Prostate gland (tissue), 2 donors: ENCODE measurements around the gene FPR3. TPM values are rescaled to one million over a fixed set of nuclear protein-coding genes. Genes with fewer than 3 reads are reported as not detected.

Experiments used
- DNase-seq: peaks from one replicate; pipeline ENCODE4 v3.0.0-alpha.2; 2019; ENCODE audit warnings: low spot score
- H3K27ac ChIP-seq, 2 donors: fragments of 200-600 bp; sonication (generic); 2 replicates each; pipeline ENCODE4 v1.5.1; 2017 to 2019
- H3K27me3 ChIP-seq: fragments of 200-600 bp; sonication (generic); replicated peaks from 2 replicates; pipeline ENCODE4 v1.5.1; 2019; ENCODE audit not compliant: insufficient read depth
- H3K36me3 ChIP-seq, 2 donors: fragments of 200-600 bp; sonication (generic); 1 replicate in 1 of 2; 2 replicates in 1 of 2; pipeline versions ENCODE4 v1.5.1 to v1.8.1; 2017 to 2019
- H3K4me1 ChIP-seq: fragments of 200-600 bp; sonication (generic); replicated peaks from 2 replicates; pipeline ENCODE4 v1.5.1; 2019
- H3K4me3 ChIP-seq, 2 donors: fragments of 200-600 bp; sonication (generic); 2 replicates each; pipeline ENCODE4 v1.5.1; 2017 to 2019
- H3K9me3 ChIP-seq: fragments of 200-600 bp; sonication (generic); 2 replicates; pipeline ENCODE4 v1.5.1; 2017
- POLR2A ChIP-seq: fragments of 450-650 bp; IDR thresholded peaks from one replicate; pipeline ENCODE4 v1.6.1; 2016; ENCODE audit warnings: antibody characterized with exemption, mild to moderate bottlenecking
- POLR2AphosphoS5 ChIP-seq: sonication (generic); formaldehyde crosslinking; IDR thresholded peaks from one replicate; pipeline ENCODE4 v1.6.1; 2017; ENCODE audit warnings: antibody characterized with exemption
- WGBS: methylation state at CpG from one replicate; pipeline ENCODE4 v1.1.5; 2018; 5-methylcytosine and 5-hydroxymethylcytosine counted together
- intact Hi-C: fragments of 100-400 bp; cut with DNase I; formaldehyde crosslinking; loops from one replicate; pipeline ENCODE4 v1.14.2; 2022
- total RNA-seq, 2 donors: library from RNA; depleted of rRNA; stranded (reverse); fragments of >200 nt; gene quantifications; one replicate each; pipeline ENCODE4 v1.1.0, GENCODE V29; 2016
- TF ChIP-seq, protein P1 (sequence below), 4 experiments: fragments of 200-600 bp in 2 of 4; fragments of 450-650 bp in 2 of 4; sonication (generic) in 2 of 4; IDR thresholded peaks; 1 replicate in 3 of 4; 2 replicates in 1 of 4; pipeline ENCODE4 v1.5.1; 2016 to 2019; ENCODE audit warnings: antibody characterized with exemption in 4 of 4, mild to moderate bottlenecking in 2 of 4, moderate library complexity in 2 of 4

FPR3 gene
- total RNA-seq, 2 donors from 2014 or later: 1.0 to 4.8 TPM

- Histone ChIP-seq H3K4me1 (no peaks in the 10 kb centered on the region), H3K36me3 (no peaks in the 10 kb centered on the region), H3K9me3 (no peaks in the 10 kb centered on the region), H3K27ac (no peak overlapping the region), H3K4me3 (no peak overlapping the region), H3K27me3 (no peaks in the 10 kb centered on the region)
- 91% methylated on average over 2 of the region's 2 CpGs for WGBS
- intact Hi-C loops: no loop called here
- no peak for DNase-seq
- TF ChIP-seq POLR2A (no peak), POLR2AphosphoS5 (no peak)
- TF ChIP-seq, protein P1, sequence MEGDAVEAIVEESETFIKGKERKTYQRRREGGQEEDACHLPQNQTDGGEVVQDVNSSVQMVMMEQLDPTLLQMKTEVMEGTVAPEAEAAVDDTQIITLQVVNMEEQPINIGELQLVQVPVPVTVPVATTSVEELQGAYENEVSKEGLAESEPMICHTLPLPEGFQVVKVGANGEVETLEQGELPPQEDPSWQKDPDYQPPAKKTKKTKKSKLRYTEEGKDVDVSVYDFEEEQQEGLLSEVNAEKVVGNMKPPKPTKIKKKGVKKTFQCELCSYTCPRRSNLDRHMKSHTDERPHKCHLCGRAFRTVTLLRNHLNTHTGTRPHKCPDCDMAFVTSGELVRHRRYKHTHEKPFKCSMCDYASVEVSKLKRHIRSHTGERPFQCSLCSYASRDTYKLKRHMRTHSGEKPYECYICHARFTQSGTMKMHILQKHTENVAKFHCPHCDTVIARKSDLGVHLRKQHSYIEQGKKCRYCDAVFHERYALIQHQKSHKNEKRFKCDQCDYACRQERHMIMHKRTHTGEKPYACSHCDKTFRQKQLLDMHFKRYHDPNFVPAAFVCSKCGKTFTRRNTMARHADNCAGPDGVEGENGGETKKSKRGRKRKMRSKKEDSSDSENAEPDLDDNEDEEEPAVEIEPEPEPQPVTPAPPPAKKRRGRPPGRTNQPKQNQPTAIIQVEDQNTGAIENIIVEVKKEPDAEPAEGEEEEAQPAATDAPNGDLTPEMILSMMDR (IDR thresholded peaks at IDR 0.05): no peak
Observed at GRCh38 chr19:51788029-51788428, 6.9 kb upstream of the FPR3 start.

GRCh38 chr19:51789061-51789795, 5.7 kb upstream of the FPR3 start:
- no peaks in the 10 kb centered on the region for H3K36me3 ChIP-seq
- intact Hi-C loops: no loop called here

DNA sequence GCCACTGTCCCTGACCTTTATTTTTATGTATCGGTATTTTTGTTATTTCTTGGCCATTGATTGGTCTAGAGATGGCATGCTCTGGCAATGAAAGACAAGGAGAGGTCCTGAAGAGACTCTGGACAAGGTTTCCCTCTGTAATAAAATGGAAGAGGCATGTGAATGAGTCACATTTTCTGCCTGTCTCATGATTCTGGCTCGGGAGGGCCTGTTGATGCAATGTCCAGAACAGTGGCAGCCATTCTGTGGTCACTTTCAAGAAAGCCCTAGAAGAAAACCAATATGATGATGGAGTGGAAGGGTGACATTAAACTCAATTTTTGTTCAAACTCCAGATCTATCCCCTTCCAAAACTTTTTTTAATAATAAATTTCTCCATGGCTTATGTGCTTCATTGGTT, 2.0 kb upstream of the FPR3 start:
- no peaks in the 10 kb centered on the region for H3K36me3 ChIP-seq

More at GRCh38 chr19:51789061-51789795, 5.7 kb upstream of the FPR3 start:
- H3K9me3 ChIP-seq: no peaks in the 10 kb centered on the region
- H3K4me1 ChIP-seq: no peaks in the 10 kb centered on the region
- no peak for DNase-seq
- H3K27ac ChIP-seq: no peak overlapping the region
- TF ChIP-seq POLR2A: no peak
- no peak for TF ChIP-seq POLR2AphosphoS5
- TF ChIP-seq, protein P1 (IDR thresholded peaks at IDR 0.05): no peak
- no peak overlapping the region for H3K4me3 ChIP-seq
- 73% methylated on average over 6 of the region's 6 CpGs for WGBS
- H3K27me3 ChIP-seq: no peaks in the 10 kb centered on the region

DNA sequence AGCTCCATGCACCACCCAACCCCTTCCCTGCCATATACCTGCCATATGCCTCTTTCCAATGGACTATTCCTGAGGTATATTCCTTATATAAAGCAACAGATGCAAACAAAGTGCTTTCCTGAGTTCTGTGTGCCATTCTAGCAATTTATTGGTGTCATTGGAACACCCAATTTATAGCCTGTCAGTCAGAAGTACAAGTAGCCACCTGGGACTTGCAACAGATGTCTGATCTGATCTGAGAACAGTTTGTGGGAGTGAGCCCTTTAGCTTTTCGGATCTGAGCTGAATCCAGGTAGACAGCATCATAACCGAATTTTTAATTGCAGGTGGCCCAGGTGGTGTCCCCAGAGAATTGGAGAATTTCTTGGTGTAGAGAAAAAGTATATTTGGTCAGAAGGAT, 963 bp upstream of the FPR3 start:
- intact Hi-C loops: no loop called here
- TF ChIP-seq POLR2AphosphoS5 (no peak), POLR2A (no peak)
- TF ChIP-seq, protein P1 (IDR thresholded peaks at IDR 0.05): no peak
- no peak for DNase-seq
- Histone ChIP-seq H3K4me1 (no peaks in the 10 kb centered on the region), H3K27ac (no peak overlapping the region), H3K36me3 (no peaks in the 10 kb centered on the region), H3K4me3 (no peak overlapping the region), H3K27me3 (no peaks in the 10 kb centered on the region), H3K9me3 (no peaks in the 10 kb centered on the region)
- WGBS: 79% methylated on average over 2 of the region's 2 CpGs

More for the DNA sequence above, 2.0 kb upstream of the FPR3 start:
- H3K9me3 ChIP-seq: no peaks in the 10 kb centered on the region
- no peaks in the 10 kb centered on the region for H3K4me1 ChIP-seq
- intact Hi-C loops: no loop called here
- H3K4me3 ChIP-seq: no peak overlapping the region
- DNase-seq: no peak
- H3K27me3 ChIP-seq: no peaks in the 10 kb centered on the region
- TF ChIP-seq, protein P1 (IDR thresholded peaks at IDR 0.05): no peak
- TF ChIP-seq POLR2AphosphoS5: no peak
- no peak for TF ChIP-seq POLR2A
- 77% methylated on average over 2 of the region's 2 CpGs for WGBS
- no peak overlapping the region for H3K27ac ChIP-seq

DNA sequence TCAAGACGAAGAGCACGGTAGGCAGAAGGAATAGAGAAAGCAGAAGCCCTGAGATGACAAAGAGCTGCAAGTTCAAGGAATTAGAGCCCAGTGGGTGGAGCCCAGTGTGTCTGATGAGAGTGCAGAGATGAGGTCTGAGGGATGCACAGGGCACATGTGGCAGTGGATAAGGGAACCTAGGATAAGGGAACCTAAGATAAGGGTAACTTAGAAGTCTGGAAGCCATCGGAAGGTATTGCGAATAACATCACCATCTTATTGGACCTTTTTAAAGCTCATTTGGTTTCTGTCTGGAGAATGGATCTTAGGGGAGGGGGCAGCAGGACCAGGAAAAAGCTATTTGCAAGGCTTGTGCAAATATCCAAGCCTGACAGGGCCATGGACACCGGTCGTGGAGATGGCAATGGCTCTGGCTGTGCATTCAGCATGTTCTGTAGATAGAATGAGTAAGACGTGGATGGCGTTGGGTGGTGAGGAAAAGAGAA, 1.3 kb downstream of the FPR3 start:
- Histone ChIP-seq H3K4me3 (no peak overlapping the region), H3K27ac (no peak overlapping the region), H3K4me1 (no peaks in the 10 kb centered on the region), H3K27me3 (no peaks in the 10 kb centered on the region), H3K36me3 (no peaks in the 10 kb centered on the region), H3K9me3 (no peaks in the 10 kb centered on the region)
- no peak for DNase-seq
- 90% methylated on average over 8 of the region's 8 CpGs for WGBS
- intact Hi-C loops: no loop called here
- TF ChIP-seq POLR2A (no peak), POLR2AphosphoS5 (no peak)
- TF ChIP-seq, protein P1 (IDR thresholded peaks at IDR 0.05): no peak
